NCI-H2196 (cell line): ENCODE data around the gene PTPRN.

Experiments
- DNase-seq: peaks from one replicate; lab custom pipeline; 2025; ENCODE audit not compliant: unreplicated experiment; lab: John Stamatoyannopoulos, UW

The PTPRN gene

GRCh38 chr2:219308142-219309101, 779 bp downstream of the PTPRN start:
- DNase-seq = peak; percentile 40

DNA sequence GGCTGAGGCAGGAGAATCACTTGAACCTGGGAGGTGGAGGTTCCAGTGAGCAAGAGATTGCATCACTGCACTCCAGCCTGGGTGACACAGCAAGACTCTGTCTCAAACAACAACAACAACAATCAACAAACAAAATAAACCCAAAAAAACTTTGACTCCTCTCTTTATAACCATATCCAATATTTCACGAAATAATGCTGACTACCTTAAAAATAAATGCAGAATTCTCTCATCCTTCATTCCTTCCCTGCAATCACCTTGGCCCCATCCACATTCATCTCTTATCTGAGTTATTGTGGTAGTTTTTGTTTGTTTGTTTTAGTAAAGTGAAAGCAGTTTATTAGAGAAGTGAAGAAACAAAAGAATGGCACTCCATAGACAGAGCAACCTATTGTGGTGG, 3.2 kb downstream of the PTPRN start:
- no peak for DNase-seq

- DNase-seq = no peak
These were observed 5.0 kb downstream of the PTPRN start for GRCh38 chr2:219304223-219304622.

DNA sequence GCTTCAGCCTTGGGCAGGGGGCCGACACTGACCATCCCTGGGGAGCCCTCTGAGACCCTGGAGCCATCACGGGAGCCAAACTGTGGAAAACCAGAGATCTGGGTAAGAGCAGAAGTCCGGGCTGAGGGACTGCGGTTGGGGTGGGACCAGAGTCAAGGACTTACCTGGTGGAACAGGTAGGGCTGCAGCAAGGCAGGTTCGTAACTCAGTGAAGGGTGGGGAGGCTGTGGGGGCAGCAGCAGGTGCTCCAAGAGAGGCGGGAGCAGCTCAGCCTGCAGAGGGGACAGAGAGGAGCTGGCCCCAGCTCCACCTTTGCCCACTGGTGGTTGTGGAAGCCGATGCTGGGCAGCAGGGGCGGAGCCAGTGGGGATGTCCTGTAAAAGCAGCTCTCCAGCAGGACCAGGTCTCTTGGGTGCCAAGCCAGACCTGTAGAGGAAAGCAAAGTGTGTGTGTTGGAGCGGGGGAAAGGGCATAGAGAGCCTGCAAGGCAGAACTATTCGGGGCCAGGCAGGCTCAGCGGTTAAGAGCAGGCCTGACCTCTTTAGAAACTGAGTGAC, 6.7 kb downstream of the PTPRN start:
- DNase-seq = no peak

- no peak for DNase-seq
These were observed 9.2 kb downstream of the PTPRN start for GRCh38 chr2:219300022-219300421.

GRCh38 chr2:219299372-219299760, 9.8 kb downstream of the PTPRN start:
- no peak for DNase-seq

GRCh38 chr2:219298759-219299371, 10.3 kb downstream of the PTPRN start:
- peak; percentile 79 for DNase-seq

- DNase-seq = no peak
These were observed 11.3 kb downstream of the PTPRN start for GRCh38 chr2:219297766-219298456.

DNA sequence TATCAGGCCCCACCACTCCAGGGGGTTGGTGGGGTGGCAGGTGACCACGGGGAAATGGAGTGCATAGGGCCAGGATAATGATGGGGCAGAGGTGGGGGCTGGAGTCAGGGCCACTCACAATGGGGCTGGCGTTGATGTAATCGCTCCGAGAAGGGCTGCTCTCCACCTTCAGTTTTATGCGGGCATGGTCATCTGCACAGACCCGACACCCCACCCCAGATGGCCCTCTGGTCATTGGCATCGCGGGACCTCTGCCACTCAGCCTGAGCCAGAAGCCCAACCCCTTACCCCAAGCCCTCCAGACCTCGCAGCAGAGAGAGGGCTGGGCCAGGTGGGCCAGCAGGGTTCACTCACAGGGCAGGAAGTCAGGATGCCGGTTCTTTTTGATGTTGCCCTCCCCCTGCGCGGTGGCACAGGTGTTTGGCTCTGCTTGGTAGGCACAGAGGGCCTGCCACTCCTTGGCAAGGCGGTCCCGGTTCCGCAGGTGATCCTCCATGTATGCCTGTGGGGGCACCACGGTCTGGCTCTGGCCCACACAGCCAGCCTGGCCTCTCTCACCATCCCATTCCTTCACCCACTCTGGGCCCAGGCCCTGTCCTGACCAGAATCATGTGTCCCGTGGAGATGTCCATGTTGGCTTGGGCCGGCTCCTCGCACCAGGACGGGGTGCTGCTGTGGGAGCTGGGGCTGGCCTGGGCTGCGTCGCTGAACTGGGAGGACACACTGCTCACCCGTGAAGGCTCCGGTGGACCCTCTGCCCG, 12.4 kb downstream of the PTPRN start:
- no peak for DNase-seq

DNA sequence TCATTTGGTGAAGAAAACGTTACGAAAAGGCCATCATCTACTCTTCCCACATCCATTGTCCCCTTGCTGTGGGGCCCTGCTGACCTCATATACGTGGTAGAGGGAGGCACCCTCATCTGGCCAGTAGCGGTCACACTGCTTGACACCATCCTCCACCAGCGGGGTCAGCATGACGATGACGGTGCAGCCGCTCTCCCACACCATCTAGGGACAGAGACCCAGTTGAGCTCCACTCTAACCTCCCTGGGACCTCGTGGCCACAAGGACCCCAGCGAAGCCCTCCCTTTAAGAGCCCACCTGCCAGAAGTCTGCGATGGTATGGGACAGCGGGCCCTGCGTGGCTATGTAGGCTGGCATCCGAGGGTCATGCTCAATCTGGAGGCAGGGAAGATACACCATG, 13.1 kb downstream of the PTPRN start:
- DNase-seq = no peak

DNA sequence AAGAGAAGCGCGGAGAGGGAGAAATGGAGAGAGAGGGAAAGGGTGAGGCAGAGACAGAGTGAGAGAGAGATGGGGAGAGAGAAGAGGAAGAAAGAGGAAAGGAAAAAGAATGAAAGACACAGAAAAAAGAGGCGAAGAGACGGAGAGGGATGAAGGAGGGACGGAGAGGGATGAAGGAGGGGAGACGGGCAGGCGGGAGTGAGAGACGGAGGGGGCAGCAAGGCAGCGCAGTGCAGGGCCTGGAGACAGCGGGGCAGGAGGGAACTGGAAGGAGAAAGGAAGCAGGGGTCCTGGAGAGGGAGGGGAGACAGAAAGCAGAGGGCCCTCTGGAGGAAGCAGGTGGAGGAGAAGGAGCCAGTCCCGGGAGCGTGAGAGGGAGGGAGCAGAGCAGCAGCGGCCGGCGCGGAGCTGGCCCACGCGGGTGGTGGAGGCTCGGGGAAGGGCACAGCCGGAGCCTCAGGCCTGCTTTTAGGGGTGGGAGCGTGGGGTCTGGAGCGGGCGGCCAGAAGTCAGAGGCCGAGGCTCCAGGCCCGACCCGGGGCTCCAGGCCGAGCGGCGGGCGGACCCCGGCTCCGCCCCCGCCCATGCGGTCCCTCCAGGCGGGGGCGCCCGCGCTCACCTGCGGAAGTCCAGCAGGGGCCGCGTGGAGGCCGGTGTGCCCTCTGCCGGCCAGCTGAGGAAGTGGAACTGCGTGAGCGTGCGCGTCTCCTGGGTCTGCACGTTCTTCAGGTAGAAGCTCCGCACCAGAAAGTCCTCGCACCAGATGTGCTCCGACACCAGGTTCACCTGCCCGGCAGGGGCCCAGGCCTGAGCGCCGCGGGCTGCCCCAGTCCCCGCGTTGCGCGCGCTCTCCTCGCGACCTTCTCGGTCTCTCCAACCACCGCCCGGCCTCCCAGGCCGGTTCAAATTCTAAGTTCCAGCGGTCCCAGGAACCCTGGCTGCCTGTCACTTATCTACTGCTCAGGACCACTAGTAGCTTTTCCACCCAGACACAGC, 14.5 kb downstream of the PTPRN start:
- peak; percentile 92 for DNase-seq

DNA sequence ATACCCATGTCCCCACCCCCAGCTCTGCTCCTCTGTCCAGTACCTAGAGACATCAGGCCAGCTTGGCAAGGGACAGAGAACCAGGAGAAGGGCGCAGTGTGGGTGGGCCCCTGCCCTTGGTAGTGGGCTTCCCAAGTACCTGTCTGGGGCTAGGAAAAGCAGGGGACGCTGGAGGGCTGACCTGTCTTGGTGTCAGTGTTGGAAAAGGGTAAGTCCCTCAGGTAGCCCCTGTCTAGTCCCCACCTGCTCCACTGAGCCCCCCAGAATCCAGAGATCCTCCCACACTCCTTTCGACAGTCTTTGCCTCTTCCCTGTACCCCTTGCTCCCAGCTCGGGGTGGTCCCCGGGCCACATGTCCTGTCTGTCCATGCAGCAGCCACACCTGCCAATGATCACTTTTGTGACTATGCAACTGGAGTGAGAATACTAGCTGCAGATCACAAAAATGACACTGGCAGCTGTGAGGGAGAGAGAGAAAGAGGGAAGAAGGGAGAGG, 15.4 kb downstream of the PTPRN start:
- DNase-seq = no peak

DNA sequence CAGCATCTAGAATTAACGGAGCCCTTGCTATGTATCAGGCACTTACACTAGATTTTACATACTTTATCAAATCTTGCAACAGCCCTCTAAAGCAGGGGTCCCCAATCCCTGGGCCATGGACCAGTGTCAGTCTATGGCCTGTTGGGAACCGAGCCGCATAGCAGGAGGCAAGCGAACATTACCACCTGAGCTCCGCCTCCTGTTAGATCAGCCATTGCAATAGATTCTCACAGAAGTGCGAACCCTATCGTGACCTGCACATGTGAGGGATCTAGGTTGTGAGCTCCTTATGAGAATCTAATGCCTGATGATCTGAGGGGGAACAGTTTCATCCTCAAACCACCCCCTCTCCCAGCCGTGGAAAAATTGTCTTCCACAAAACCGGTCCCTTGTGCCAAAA, 16.6 kb downstream of the PTPRN start:
- no peak for DNase-seq

DNA sequence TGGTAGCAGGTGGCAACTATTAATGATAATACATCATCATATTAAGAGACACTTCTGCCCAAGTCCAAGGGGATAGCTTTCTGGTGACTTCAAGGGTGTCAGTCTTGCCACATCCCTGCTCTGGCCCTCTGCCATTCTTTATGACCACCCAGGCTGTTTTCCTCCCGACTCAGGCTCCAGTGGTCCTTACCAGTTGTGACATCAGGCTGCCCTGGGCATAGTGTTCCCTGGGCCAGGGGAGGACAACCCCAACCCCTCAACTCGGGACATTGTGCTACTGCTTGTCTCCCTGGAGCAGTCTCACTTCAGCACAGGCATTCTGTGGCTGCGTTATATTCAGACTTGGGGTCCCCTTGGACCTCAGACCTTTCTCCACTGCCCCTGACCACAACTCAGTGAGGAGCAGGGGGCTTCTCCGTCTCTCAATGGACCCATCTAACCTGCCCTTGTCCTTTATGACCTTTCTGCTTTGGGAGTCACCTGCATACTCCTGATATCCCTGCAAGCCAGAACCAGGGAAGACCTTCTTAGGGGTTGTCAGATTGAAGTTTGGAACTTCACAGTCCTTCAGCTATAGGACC, 17.2 kb downstream of the PTPRN start:
- no peak for DNase-seq

GRCh38 chr2:219291394-219291793, 17.8 kb downstream of the PTPRN start:
- no peak for DNase-seq

DNA sequence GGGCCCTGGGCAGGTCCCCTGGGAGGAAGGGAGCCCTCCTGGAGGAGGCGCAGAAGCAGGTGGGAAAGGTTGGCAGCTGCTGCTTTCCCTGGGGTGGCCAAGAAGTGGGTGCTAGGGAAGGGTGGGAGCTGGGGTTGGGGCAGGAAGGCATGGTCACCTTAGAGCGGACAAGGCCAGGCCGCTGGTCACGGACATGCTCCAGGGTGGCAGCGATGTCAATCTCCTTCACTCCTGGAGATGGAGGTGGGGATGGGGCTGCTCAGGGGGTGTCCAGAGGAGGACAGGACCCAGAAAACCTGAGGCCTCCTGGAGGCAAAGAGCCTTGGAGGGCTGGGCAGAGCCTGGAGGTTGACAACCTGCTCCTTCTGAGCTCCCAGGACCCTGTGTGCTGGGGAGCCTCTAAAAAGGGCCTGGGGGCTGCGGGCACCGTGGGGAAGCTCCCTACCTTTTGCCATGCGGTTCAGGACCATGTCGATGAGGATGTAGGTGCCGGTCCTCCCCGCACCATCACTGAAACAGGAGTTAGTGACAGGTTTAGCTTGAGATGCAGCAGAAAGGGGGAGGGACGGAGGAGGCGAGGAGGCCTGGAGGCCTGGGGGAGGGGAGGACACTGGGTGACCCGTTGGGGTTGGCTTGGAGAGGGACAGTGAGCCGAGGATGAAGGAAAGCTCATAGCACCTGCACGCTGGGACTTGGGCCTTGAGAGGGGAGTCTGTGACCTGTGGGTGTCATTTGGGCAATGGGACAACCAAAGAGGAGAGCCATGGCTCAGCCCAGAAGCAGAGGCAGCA, 18.6 kb downstream of the PTPRN start:
- DNase-seq = no peak

GRCh38 chr2:219289537-219290361, 19.5 kb downstream of the PTPRN start:
- no peak for DNase-seq

GRCh38 chr2:219289195-219289536, 20.0 kb downstream of the PTPRN start:
- no peak for DNase-seq
